GM12878 (cell line): ENCODE results near the gene ASF1B. TPM values are rescaled to one million over a fixed set of nuclear protein-coding genes. Genes with fewer than 3 reads are reported as not detected.
A peak's percentile ranks its signal among the peaks of the same experiment; 100 is the strongest.

Source experiments
- ATAC-seq: fragments of 200-7000 bp; cut with Tn5 transposase; 3 replicates; pipeline ENCODE4 v1.9.1; 2020; ENCODE audit warnings: mild to moderate bottlenecking, moderate library complexity
- BruUV-seq: library from RNA; stranded (reverse); fragments of 400-500 nt; replicated peaks from 2 replicates; lab custom pipeline; 2021; lab: Mats Ljungman, UMichigan
- CTCF ChIA-PET: fragments of 300-600 bp; sonication (Branson Sonifier 250); formaldehyde crosslinking; extraction: SDS; loops from one replicate; lab custom pipeline; 2021; ENCODE audit warnings: inconsistent platforms; lab: Yijun Ruan, JAX
- POLR2A ChIA-PET: fragments of 350-600 bp; formaldehyde crosslinking; extraction: SDS; loops from one replicate; lab custom pipeline; 2021; ENCODE audit warnings: inconsistent platforms; lab: Charles Lee
- RAD21 ChIA-PET: fragments of 300-600 bp; sonication (Branson Sonifier 250); formaldehyde crosslinking; loops from one replicate; lab custom pipeline; 2023; ENCODE audit warnings: antibody characterized with exemption; ENCODE audit not compliant: unreplicated experiment; lab: Charles Lee
- SMC1A ChIA-PET: fragments of 300-600 bp; sonication (Branson Sonifier 250); formaldehyde crosslinking; loops from one replicate; lab custom pipeline; 2023; ENCODE audit not compliant: unreplicated experiment, uncharacterized antibody; lab: Charles Lee
- DNase-seq: peaks from one replicate; pipeline ENCODE4 v3.0.0-alpha.2; 2011; ENCODE audit warnings: low read depth, low spot score
- FAIRE-seq: peaks from 3 replicates; lab custom pipeline; 2011; peaks lifted over from hg19 to GRCh38; lab: Jason Lieb, UNC
- H2AFZ ChIP-seq: 2 replicates; pipeline ENCODE4 v1.6.0; 2011; ENCODE audit warnings: low read depth, low read length, control low read depth; ENCODE audit not compliant: control insufficient read depth
- H3K27ac ChIP-seq: 2 replicates; pipeline ENCODE4 v1.5.1; 2011; ENCODE audit warnings: control low read depth; ENCODE audit not compliant: control insufficient read depth, insufficient read depth
- H3K27me3 ChIP-seq, 2 experiments: replicated peaks in 1 of 2; 2 replicates each; pipeline versions ENCODE4 v1.6.0 to v1.6.1; 2011; ENCODE audit warnings: low read length in 1 of 2; ENCODE audit not compliant: control insufficient read depth in 2 of 2, insufficient read depth in 2 of 2
- H3K36me3 ChIP-seq, 2 experiments: 2 replicates each; pipeline ENCODE4 v1.5.1; 2011; ENCODE audit warnings: low read length in 1 of 2; ENCODE audit not compliant: control insufficient read depth in 2 of 2, insufficient read depth in 2 of 2
- H3K4me1 ChIP-seq: 2 replicates; pipeline ENCODE4 v1.6.1; 2011; ENCODE audit warnings: mild to moderate bottlenecking, low read length, moderate library complexity, mixed read lengths; ENCODE audit not compliant: control insufficient read depth, insufficient read depth
- H3K4me2 ChIP-seq: 2 replicates; pipeline ENCODE4 v1.6.0; 2011; ENCODE audit warnings: control low read depth; ENCODE audit not compliant: control insufficient read depth, insufficient read depth
- H3K4me3 ChIP-seq: fragments of 200-600 bp; sonication (generic); 2 replicates; pipeline ENCODE4 v1.5.1; 2016
- H3K79me2 ChIP-seq: 2 replicates; pipeline ENCODE4 v1.6.0; 2011; ENCODE audit warnings: low read length; ENCODE audit not compliant: control insufficient read depth, insufficient read depth
- H3K9ac ChIP-seq: 2 replicates; pipeline ENCODE4 v1.8.0; 2011; ENCODE audit warnings: low read length, control low read depth, mixed read lengths; ENCODE audit not compliant: control insufficient read depth, insufficient read depth
- H3K9me3 ChIP-seq: replicated peaks from 3 replicates; pipeline ENCODE4 v1.5.1; 2011; ENCODE audit warnings: mild to moderate bottlenecking, low read length; ENCODE audit not compliant: control insufficient read depth, insufficient read depth
- H4K20me1 ChIP-seq: 2 replicates; pipeline ENCODE4 v1.6.0; 2011; ENCODE audit not compliant: control insufficient read depth, insufficient read depth
- CBFB ChIP-seq: IDR thresholded peaks from 2 replicates; pipeline ENCODE4 v1.6.1; 2016; ENCODE audit warnings: antibody characterized with exemption, low read depth
- GATAD2B ChIP-seq: fragments of 450-650 bp; conservative IDR thresholded peaks from 2 replicates; pipeline ENCODE4 v1.6.1; 2017; ENCODE audit warnings: low read depth, mild to moderate bottlenecking, moderate library complexity
- HDAC2 ChIP-seq: fragments of 200-600 bp; sonication (generic); IDR thresholded peaks from 2 replicates; pipeline ENCODE4 v1.6.1; 2017
- RUNX3 ChIP-seq: IDR thresholded peaks from 2 replicates; pipeline ENCODE4 v1.6.1; 2012; ENCODE audit warnings: low read length, inconsistent platforms
- SMAD1 ChIP-seq: fragments of 450-650 bp; IDR thresholded peaks from 2 replicates; pipeline ENCODE4 v1.6.1; 2018; ENCODE audit warnings: mild to moderate bottlenecking, low read depth; ENCODE audit not compliant: partially characterized antibody
- WGBS: methylation state at CpG from one replicate; pipeline ENCODE4 v1.1.6; 2016; ENCODE audit warnings: low lambda C conversion rate; ENCODE audit not compliant: insufficient replicate concordance, insufficient coverage; ENCODE audit errors: missing lambda C conversion rate; 5-methylcytosine and 5-hydroxymethylcytosine counted together
- in situ Hi-C: fragments of 300-500 bp; cut with MboI; formaldehyde crosslinking; loops from 9 replicates; pipeline ENCODE4 v1.14.3; 2018; ENCODE audit warnings: mixed read lengths
- intact Hi-C: fragments of 100-400 bp; cut with micrococcal nuclease; formaldehyde crosslinking; loops from one replicate; pipeline ENCODE4 v1.14.2; 2022; ENCODE audit not compliant: unreplicated experiment
- polyA plus RNA-seq, 11 experiments: library from polyadenylated mRNA; depleted of rRNA in 4 of 11; unstranded in 6 of 11; stranded (reverse) in 5 of 11; fragments of >200 nt; fragmentation: Nextera tagmentation in 4 of 11; fragmentation: Illumina TruSeq in 1 of 11; extraction: Ambion mirVana in 4 of 11; extraction: Trizol in 1 of 11; gene quantifications; 1 replicate in 1 of 11; 2 replicates in 10 of 11; pipeline versions ENCODE4 v1.2.1 to v1.2.3, GENCODE V29; 2011 to 2016; ENCODE audit warnings: inconsistent platforms in 2 of 11, missing spikeins in 2 of 11, low read depth in 1 of 11
- total RNA-seq, 4 experiments: library from RNA; depleted of rRNA in 3 of 4; stranded (reverse); fragments of >200 nt in 3 of 4; fragmentation: Illumina TruSeq in 1 of 4; extraction: Trizol in 1 of 4; gene quantifications; 2 replicates each; pipeline versions ENCODE4 v1.2.1 to v1.2.3, GENCODE V29; 2013 to 2021

The ASF1B gene
- total and polyA plus RNA-seq, 10 of the 15 experiments (the other 5 are each of a cell fraction or from before 2014, with no cell fraction given): 10.4 to 217 (median 90.2) TPM

DNA sequence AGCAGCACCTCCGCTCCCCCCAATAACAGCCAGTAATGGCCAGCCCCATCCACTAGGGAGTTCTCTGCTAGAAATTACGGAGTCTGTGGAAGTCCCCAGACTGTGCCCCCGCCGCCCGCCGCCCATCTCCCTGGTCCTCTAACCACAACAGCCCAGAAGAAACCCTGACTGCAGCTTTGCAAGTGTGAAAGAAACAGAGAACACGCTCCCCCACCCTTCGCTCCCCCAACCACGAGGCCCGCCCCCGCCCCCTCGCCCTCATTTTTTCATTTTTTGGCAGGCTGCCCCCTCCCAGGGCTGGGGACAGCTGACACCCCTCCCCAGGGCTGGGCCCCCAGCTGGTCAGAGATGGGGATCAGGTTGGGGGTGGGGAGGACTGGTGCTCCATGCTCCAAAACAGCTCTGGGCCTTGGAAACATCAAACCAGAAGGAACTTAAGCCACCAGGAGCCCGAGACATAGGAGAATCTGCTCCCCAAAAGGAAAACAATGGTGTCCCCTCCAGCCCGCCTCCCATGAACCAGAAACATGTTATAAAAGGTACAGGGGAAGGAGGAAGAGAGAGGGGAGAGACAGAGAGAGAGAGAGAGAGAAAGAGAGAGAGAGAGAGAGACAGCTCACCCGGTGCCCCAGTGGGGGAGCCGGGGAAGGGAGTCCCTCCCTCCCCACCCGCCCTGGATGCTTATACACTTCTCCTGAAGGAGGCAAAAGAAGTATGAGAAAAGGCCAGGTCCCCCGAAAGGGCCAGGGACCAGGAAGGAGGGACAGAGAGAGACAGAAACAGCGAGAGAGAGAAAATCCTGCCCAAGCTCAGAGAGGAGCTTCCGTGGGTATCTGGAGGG lies 29.8 kb upstream of the ASF1B start:
- Histone ChIP-seq H3K9ac (no peak overlapping the region), H3K27me3 (no peaks in the 10 kb centered on the region), H2AFZ (no peak overlapping the region), H3K4me3 (no peak overlapping the region), H3K4me2 (no peak overlapping the region), H3K79me2 (no peaks in the 10 kb centered on the region), H3K27ac (no peak overlapping the region), H3K36me3 (no peaks in the 10 kb centered on the region), H4K20me1 (no peaks in the 10 kb centered on the region; the same call in 1 of the 2 replicates), H3K4me1 (no peaks in the 10 kb centered on the region; the same call in 1 of the 2 replicates), H3K9me3 (no peaks in the 10 kb centered on the region)
- in situ Hi-C loops (no loop called here), intact Hi-C loops (no loop called here)
- CTCF ChIA-PET: interaction anchor here (0.8 to 1.3 kb wide), 2 partner anchors 29 to 86 kb away, joined by 3 to 4 read pairs; no protein-coding TSS in a partner anchor
- FAIRE-seq (no peak), DNase-seq (no peak), ATAC-seq (peak; percentile 47)
- RAD21 ChIA-PET: interaction anchor here (0.9 kb wide), 1 partner anchor 30 kb away, joined by 3 read pairs; the partner anchor contains the start of gene ASF1B
- POLR2A ChIA-PET: interaction anchor here (0.5 to 0.6 kb wide), 3 partner anchors 129 to 213 kb away, joined by 3 to 4 read pairs (median 3); no protein-coding TSS in a partner anchor
- SMC1A ChIA-PET: no interaction called here
- BruUV-seq: no TSS peak
- no peak for TF ChIP-seq GATAD2B
- TF ChIP-seq HDAC2: no peak
- peak; percentile 17; the same call in 1 of the 2 replicates for TF ChIP-seq RUNX3
- TF ChIP-seq SMAD1: no peak
- TF ChIP-seq CBFB: no peak
- 16% methylated on average over 12 of the region's 20 CpGs for WGBS
